ENCODE measurements around the gene RAP2C. TPM values are rescaled to one million over a fixed set of nuclear protein-coding genes. Genes with fewer than 3 reads are reported as not detected.

RAP2C gene
- total RNA-seq, 2 donors from 2014 or later: 12.3 to 14.3 TPM

- Histone ChIP-seq H3K9me3 (no peaks in the 10 kb centered on the region), H3K4me1 (ENCODE audit: control insufficient read depth in 1 of 2, low read depth in 2 of 2) (no peaks in the 10 kb centered on the region), H3K4me3 (no peak overlapping the region), H3K36me3 (no peaks in the 10 kb centered on the region), H3K27me3 (replicated peaks; ENCODE audit: insufficient read depth) (no peaks in the 10 kb centered on the region), H3K27ac (no peak overlapping the region)
- no peak for DNase-seq (ENCODE audit: low spot score)
- ATAC-seq (ENCODE audit: insufficient number of reproducible peaks, low FRiP score, low read depth): no peak
- TF ChIP-seq CTCF (IDR thresholded peaks at IDR 0.05): no peak
Measured at GRCh38 chrX:132204629-132205028, 14.6 kb downstream of the RAP2C start.

GRCh38 chrX:132200976-132201375 is 18.3 kb downstream of the RAP2C start:
- H3K27ac ChIP-seq: no peak overlapping the region
- no peaks in the 10 kb centered on the region for H3K4me1 ChIP-seq (ENCODE audit: control insufficient read depth in 1 of 2, low read depth in 2 of 2)
- no peak for DNase-seq (ENCODE audit: low spot score)
- ATAC-seq (ENCODE audit: insufficient number of reproducible peaks, low FRiP score, low read depth): no peak
- no peaks in the 10 kb centered on the region for H3K27me3 ChIP-seq (replicated peaks; ENCODE audit: insufficient read depth)
- H3K36me3 ChIP-seq: no peaks in the 10 kb centered on the region
- TF ChIP-seq CTCF (IDR thresholded peaks at IDR 0.05): no peak
- H3K4me3 ChIP-seq: no peak overlapping the region
- H3K9me3 ChIP-seq: no peaks in the 10 kb centered on the region

- no peaks in the 10 kb centered on the region for H3K27me3 ChIP-seq (replicated peaks; ENCODE audit: insufficient read depth)
- ATAC-seq (ENCODE audit: insufficient number of reproducible peaks, low FRiP score, low read depth) (no peak), DNase-seq (ENCODE audit: low spot score) (no peak)
- no peak overlapping the region for H3K27ac ChIP-seq
- no peak overlapping the region for H3K4me3 ChIP-seq
- no peak for TF ChIP-seq CTCF (IDR thresholded peaks at IDR 0.05)
- no peaks in the 10 kb centered on the region for H3K9me3 ChIP-seq
- no peaks in the 10 kb centered on the region for H3K36me3 ChIP-seq
- H3K4me1 ChIP-seq (ENCODE audit: control insufficient read depth in 1 of 2, low read depth in 2 of 2): no peaks in the 10 kb centered on the region
Measured at GRCh38 chrX:132199941-132200340, 19.3 kb downstream of the RAP2C start.

GRCh38 chrX:132193872-132194574 is 25.2 kb downstream of the RAP2C start:
- Histone ChIP-seq H3K27me3 (replicated peaks; ENCODE audit: insufficient read depth) (no peaks in the 10 kb centered on the region), H3K4me3 (no peak overlapping the region), H3K27ac (no peak overlapping the region), H3K4me1 (ENCODE audit: control insufficient read depth in 1 of 2, low read depth in 2 of 2) (no peaks in the 10 kb centered on the region), H3K36me3 (no peaks in the 10 kb centered on the region), H3K9me3 (no peaks in the 10 kb centered on the region)
- TF ChIP-seq CTCF (IDR thresholded peaks at IDR 0.05): no peak
- no peak for ATAC-seq (ENCODE audit: insufficient number of reproducible peaks, low FRiP score, low read depth)
- no peak for DNase-seq (ENCODE audit: low spot score)

- no peak for ATAC-seq (ENCODE audit: insufficient number of reproducible peaks, low FRiP score, low read depth)
- Histone ChIP-seq H3K27ac (no peak overlapping the region), H3K36me3 (no peaks in the 10 kb centered on the region), H3K27me3 (replicated peaks; ENCODE audit: insufficient read depth) (no peaks in the 10 kb centered on the region), H3K4me3 (no peak overlapping the region), H3K4me1 (ENCODE audit: control insufficient read depth in 1 of 2, low read depth in 2 of 2) (no peaks in the 10 kb centered on the region), H3K9me3 (no peaks in the 10 kb centered on the region)
- no peak for DNase-seq (ENCODE audit: low spot score)
- TF ChIP-seq CTCF (IDR thresholded peaks at IDR 0.05): no peak
Measured at GRCh38 chrX:132191938-132192337, 27.3 kb downstream of the RAP2C start.
